Kidney (tissue), 14 donors: ENCODE measurements around the gene ADIPOR2. TPM values are rescaled to one million over a fixed set of nuclear protein-coding genes. Genes with fewer than 3 reads are reported as not detected.

ENCODE experiments used
- DNase-seq, 5 donors: peaks; one replicate each; pipeline ENCODE4 v3.0.0-alpha.2; 2013 to 2020
- FAIRE-seq: peaks from 2 replicates; lab custom pipeline; 2012; peaks lifted over from hg19 to GRCh38; lab: Jason Lieb, UNC
- H3K27ac ChIP-seq, 2 donors: one replicate each; pipeline ENCODE4 v1.7.0; 2013; ENCODE audit warnings: low read depth in 2 of 2, low read length in 2 of 2, inconsistent platforms in 1 of 2
- H3K27me3 ChIP-seq: one replicate; pipeline ENCODE4 v1.7.1; 2013; ENCODE audit warnings: low read length, inconsistent platforms; ENCODE audit not compliant: control insufficient read depth, insufficient read depth
- H3K36me3 ChIP-seq, 3 donors: one replicate each; pipeline versions ENCODE4 v1.7.0 to v1.7.1; 2013; ENCODE audit warnings: low read length in 3 of 3, control low read depth in 1 of 3, inconsistent platforms in 1 of 3; ENCODE audit not compliant: insufficient read depth in 3 of 3, control insufficient read depth in 2 of 3
- H3K4me1 ChIP-seq, 3 donors: one replicate each; pipeline versions ENCODE4 v1.7.0 to v1.7.1; 2013; ENCODE audit warnings: low read length in 3 of 3, inconsistent platforms in 1 of 3, low read depth in 1 of 3; ENCODE audit not compliant: control insufficient read depth in 2 of 3, insufficient read depth in 2 of 3
- H3K4me3 ChIP-seq, 3 donors: one replicate each; pipeline versions ENCODE4 v1.7.0 to v1.8.1; 2013; ENCODE audit warnings: low read length in 3 of 3, control low read depth in 1 of 3, inconsistent platforms in 1 of 3
- H3K9ac ChIP-seq, 3 donors: one replicate each; pipeline versions ENCODE4 v1.7.0 to v1.7.1; 2013; ENCODE audit warnings: low read length in 3 of 3, control low read depth in 1 of 3, inconsistent platforms in 1 of 3
- H3K9me3 ChIP-seq, 3 donors: one replicate each; pipeline versions ENCODE4 v1.7.0 to v1.7.1; 2013; ENCODE audit warnings: low read length in 3 of 3, control low read depth in 1 of 3, inconsistent platforms in 1 of 3; ENCODE audit not compliant: control insufficient read depth in 2 of 3, insufficient read depth in 1 of 3
- intact Hi-C: fragments of 100-400 bp; cut with DNase I; formaldehyde crosslinking; loops from one replicate; pipeline ENCODE4 v1.11.1; 2022
- polyA plus RNA-seq: library from polyadenylated mRNA; stranded (reverse); fragments of 350-450 nt; fragmentation: Illumina TruSeq; extraction: RNeasy Lipid Tissue Mini Kit (QIAGEN cat#74804); gene quantifications from one replicate; pipeline ENCODE4 v1.2.3, GENCODE V29; 2014; ENCODE audit warnings: low read depth, low replicate concordance; ENCODE audit not compliant: insufficient read depth
- total RNA-seq: library from RNA; stranded (reverse); fragmentation: NEBNext Ultra II Directional; extraction: Animal tissue kit (Norgen Biotek cat#: 25700); gene quantifications from one replicate; pipeline ENCODE4 v1.2.1, GENCODE V29; 2021
- TF ChIP-seq, protein P1 (sequence below): IDR thresholded peaks from 3 replicates; pipeline ENCODE4 v1.5.1; 2012; ENCODE audit warnings: mild to moderate bottlenecking, moderate library complexity, borderline replicate concordance; ENCODE audit not compliant: insufficient read depth; ENCODE audit errors: extremely low read depth
- donor health status: control.
- donor health status: control.
- donor health status: control.
- donor health status: control.
- donor health status: control.
- donor health status: DM: yes; HTN: yes; CAD: no.
- donor health status: Normal renal cell carcinoma (clear cell type).

The ADIPOR2 gene
- total and polyA plus RNA-seq, 2 donors from 2014 or later: 26.7 to 50.0 TPM

DNA sequence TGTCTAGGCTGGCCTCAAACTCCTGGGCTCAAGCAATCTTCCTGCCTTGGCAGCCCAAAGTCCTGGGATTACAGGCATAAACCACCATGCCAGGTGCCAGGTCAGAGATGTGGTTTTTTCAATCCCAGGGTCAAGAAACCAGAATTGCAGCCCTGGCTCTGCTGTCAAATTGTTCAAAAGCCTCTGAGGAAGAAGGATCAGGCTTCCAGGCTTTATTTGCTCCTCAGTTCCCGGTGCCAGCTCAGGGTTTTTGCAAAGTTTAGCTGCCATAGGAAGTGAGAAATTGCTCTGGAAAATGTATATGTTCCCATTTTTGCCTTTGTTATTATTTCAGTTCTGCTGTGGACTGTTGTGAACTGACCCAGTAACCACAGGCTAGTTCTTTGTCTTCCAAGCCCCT lies 33.2 kb upstream of the ADIPOR2 start:
- DNase-seq: no peak

DNA sequence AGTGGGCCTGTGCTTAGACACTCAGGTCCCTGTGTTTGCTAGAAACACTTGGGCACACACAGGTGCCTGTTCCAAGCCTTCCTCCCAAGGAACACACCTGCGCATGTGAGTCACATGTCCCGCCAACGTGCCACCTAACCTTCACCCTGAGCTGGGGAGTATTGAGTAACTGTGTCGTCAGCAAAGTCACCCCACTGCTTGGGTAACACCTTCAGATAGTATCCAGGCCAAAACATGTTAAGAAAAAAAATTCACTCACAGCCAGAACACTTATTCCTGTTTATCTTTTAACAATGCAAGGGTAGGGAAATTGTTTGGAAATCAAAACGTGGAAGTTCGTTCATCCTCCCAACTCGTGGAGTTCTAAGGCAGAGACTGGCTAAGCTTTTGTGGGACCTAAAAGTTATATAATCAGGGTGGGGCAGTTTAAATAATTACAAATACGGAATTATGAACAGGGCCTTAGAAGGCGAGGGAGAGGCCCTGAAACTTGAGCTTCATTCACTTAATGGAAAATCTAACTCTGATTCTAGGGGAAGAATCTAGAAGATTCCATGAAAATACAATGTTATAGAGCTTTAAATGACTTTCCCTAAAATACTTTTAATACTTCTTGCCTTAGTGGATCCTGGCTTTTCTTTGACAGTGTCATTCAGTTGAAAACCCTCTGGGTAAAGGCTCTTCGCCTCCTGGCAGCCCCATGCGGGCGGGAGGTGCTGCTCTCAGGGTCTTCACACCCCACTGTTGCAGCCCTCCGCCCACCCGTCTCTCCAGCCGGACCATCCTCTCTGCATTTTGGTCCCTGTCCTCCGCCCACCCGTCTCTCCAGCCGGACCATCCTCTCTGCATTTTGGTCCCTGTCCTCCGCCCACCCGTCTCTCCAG lies 30.3 kb upstream of the ADIPOR2 start:
- no peak for FAIRE-seq
- intact Hi-C loops: no loop called here
- H3K27me3 ChIP-seq: no peaks in the 10 kb centered on the region
- TF ChIP-seq, protein P1, sequence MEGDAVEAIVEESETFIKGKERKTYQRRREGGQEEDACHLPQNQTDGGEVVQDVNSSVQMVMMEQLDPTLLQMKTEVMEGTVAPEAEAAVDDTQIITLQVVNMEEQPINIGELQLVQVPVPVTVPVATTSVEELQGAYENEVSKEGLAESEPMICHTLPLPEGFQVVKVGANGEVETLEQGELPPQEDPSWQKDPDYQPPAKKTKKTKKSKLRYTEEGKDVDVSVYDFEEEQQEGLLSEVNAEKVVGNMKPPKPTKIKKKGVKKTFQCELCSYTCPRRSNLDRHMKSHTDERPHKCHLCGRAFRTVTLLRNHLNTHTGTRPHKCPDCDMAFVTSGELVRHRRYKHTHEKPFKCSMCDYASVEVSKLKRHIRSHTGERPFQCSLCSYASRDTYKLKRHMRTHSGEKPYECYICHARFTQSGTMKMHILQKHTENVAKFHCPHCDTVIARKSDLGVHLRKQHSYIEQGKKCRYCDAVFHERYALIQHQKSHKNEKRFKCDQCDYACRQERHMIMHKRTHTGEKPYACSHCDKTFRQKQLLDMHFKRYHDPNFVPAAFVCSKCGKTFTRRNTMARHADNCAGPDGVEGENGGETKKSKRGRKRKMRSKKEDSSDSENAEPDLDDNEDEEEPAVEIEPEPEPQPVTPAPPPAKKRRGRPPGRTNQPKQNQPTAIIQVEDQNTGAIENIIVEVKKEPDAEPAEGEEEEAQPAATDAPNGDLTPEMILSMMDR: no peak
- H3K9me3 ChIP-seq: no peaks in the 10 kb centered on the region
- peak overlapping the region in 1 of 3 donors; percentile 57 for H3K9ac ChIP-seq
- H3K36me3 ChIP-seq: no peaks in the 10 kb centered on the region
- H3K4me1 ChIP-seq: peaks cover 0 to 9% (median 2%) of the 10 kb centered on the region in 3 donors
- H3K4me3 ChIP-seq: no peak overlapping the region
- DNase-seq: peak in 1 of 5 donors; percentile 86
- H3K27ac ChIP-seq: peak overlapping the region; percentile 93

More for the DNA sequence above, 33.2 kb upstream of the ADIPOR2 start:
- Histone ChIP-seq H3K4me1 (peaks cover 0 to 9% (median 2%) of the 10 kb centered on the region in 3 donors), H3K9me3 (no peaks in the 10 kb centered on the region), H3K4me3 (no peak overlapping the region), H3K9ac (no peak overlapping the region), H3K27me3 (no peaks in the 10 kb centered on the region), H3K36me3 (no peaks in the 10 kb centered on the region), H3K27ac (no peak overlapping the region)
- TF ChIP-seq, protein P1: no peak
- intact Hi-C loops: no loop called here
- no peak for FAIRE-seq

DNA sequence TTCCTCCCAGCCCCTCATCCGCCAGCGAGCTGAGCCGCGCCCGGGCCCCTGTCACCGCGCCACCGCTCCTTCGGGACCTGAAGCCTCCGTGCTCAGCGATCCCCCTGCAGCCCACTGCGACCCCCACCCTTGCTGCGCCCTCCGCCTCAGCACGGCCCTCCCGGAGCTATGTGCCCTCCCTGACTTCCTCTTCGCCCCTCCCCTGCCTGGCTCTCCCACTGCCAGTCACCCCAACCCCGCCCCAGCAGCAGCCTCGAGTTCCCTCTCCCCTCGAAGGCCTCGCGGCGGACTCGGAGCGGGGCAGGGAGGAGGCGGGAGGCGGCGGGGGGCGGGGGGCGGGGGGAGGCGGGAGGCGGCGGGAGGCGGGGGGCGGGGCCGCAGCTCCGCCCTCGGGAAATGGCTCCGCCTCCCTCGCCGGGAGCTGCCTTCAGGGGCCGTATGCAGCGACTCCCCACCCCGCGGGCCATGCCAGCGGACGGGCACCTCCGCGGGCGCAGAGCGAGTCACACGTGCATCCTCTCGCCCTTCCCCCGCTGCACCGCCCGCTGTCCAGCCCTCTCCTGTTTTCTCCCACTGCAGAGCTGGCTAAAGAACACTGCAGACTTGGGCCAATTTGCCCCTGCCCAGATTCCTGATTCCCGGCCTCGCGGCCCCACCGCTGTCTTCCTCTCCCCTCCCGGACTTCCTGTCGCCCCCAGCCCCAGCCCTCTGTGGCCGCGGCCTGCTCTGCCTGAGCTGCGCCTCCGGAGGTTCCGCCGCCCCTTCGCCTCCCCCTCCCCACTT lies 29.1 kb upstream of the ADIPOR2 start:
- Histone ChIP-seq H3K27ac (peak overlapping the region; percentile 73 to 89), H3K36me3 (no peaks in the 10 kb centered on the region), H3K27me3 (no peaks in the 10 kb centered on the region), H3K4me1 (peaks cover 0 to 9% (median 3%) of the 10 kb centered on the region in 3 donors), H3K9me3 (no peaks in the 10 kb centered on the region), H3K4me3 (peak overlapping the region in 2 of 3 donors; percentile 33 to 55), H3K9ac (peak overlapping the region in 2 of 3 donors; percentile 15 to 48)
- TF ChIP-seq, protein P1: no peak
- FAIRE-seq (no peak), DNase-seq (peak; percentile 87 to 96 (median 91))
- intact Hi-C loops: no loop called here
